Measurements from ENCODE around the gene SCGB1D4.

DNA sequence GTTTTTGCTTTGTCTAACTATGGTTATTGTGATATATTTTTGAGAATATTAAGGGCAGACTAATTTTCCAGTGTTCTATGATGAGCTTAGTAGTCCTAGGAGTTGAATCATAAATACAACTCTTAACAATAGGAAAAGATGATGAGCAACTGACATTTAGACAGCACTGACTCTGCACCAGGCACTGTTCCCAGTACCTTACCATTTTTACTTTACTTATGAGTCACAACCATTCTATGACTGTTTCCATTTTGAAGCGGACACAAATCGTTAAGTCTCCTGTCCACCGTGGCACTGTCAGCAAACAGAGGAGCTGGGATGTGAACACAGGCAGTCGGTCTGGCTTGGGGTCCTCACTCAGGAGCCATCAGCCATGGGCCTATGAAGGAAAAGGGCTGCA is 32.3 kb downstream of the SCGB1D4 start:
- TF ChIP-seq POLR2AphosphoS5 (IDR thresholded peaks at IDR 0.05) (no peak), POLR2A (IDR thresholded peaks at IDR 0.05) (no peak)
- TF ChIP-seq, protein P1, sequence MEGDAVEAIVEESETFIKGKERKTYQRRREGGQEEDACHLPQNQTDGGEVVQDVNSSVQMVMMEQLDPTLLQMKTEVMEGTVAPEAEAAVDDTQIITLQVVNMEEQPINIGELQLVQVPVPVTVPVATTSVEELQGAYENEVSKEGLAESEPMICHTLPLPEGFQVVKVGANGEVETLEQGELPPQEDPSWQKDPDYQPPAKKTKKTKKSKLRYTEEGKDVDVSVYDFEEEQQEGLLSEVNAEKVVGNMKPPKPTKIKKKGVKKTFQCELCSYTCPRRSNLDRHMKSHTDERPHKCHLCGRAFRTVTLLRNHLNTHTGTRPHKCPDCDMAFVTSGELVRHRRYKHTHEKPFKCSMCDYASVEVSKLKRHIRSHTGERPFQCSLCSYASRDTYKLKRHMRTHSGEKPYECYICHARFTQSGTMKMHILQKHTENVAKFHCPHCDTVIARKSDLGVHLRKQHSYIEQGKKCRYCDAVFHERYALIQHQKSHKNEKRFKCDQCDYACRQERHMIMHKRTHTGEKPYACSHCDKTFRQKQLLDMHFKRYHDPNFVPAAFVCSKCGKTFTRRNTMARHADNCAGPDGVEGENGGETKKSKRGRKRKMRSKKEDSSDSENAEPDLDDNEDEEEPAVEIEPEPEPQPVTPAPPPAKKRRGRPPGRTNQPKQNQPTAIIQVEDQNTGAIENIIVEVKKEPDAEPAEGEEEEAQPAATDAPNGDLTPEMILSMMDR (IDR thresholded peaks at IDR 0.05), result no peak

Data from gastroesophageal sphincter (tissue), 3 donors.